Tibial nerve (tissue), 4 donors: ENCODE data around the gene CEP290. TPM values are rescaled to one million over a fixed set of nuclear protein-coding genes. Genes with fewer than 3 reads are reported as not detected.

Experiments
- DNase-seq, 2 donors: peaks; one replicate each; pipeline ENCODE4 v3.0.0-alpha.2; 2019; ENCODE audit warnings: low spot score in 2 of 2
- H3K27ac ChIP-seq, 4 donors: fragments of 200-600 bp; sonication (generic) in 3 of 4; one replicate each; pipeline ENCODE4 v1.5.1; 2017 to 2019; ENCODE audit warnings: mild to moderate bottlenecking in 1 of 4
- H3K27me3 ChIP-seq, 2 donors: fragments of 200-600 bp; sonication (generic) in 1 of 2; one replicate each; pipeline versions ENCODE4 v1.5.1 to v1.6.0; 2017 to 2019
- H3K36me3 ChIP-seq, 3 donors: fragments of 200-600 bp; sonication (generic); one replicate each; pipeline ENCODE4 v1.5.1; 2018 to 2019
- H3K4me1 ChIP-seq, 4 donors: fragments of 200-600 bp; sonication (generic) in 3 of 4; one replicate each; pipeline ENCODE4 v1.5.1; 2017 to 2019
- H3K4me3 ChIP-seq, 4 donors: fragments of 200-600 bp; sonication (generic) in 3 of 4; one replicate each; pipeline ENCODE4 v1.5.1; 2017 to 2019; ENCODE audit warnings: mild to moderate bottlenecking in 1 of 4, moderate library complexity in 1 of 4
- H3K9me3 ChIP-seq, 4 donors: fragments of 200-600 bp; sonication (generic) in 3 of 4; one replicate each; pipeline ENCODE4 v1.5.1; 2017 to 2019
- CTCF ChIP-seq, 5 experiments: fragments of 200-600 bp in 3 of 5; fragments of 450-650 bp in 2 of 5; sonication (generic) in 3 of 5; IDR thresholded peaks; one replicate each; pipeline ENCODE4 v1.5.1; 2016 to 2019; ENCODE audit warnings: antibody characterized with exemption in 5 of 5, mild to moderate bottlenecking in 3 of 5, moderate library complexity in 2 of 5
- EP300 ChIP-seq, 2 donors: sonication (generic); formaldehyde crosslinking; IDR thresholded peaks; one replicate each; pipeline ENCODE4 v1.6.1; 2017; ENCODE audit warnings: antibody characterized with exemption in 2 of 2, mild to moderate bottlenecking in 1 of 2
- POLR2A ChIP-seq, 2 donors: fragments of 450-650 bp; IDR thresholded peaks; one replicate each; pipeline ENCODE4 v1.6.1; 2017; ENCODE audit warnings: antibody characterized with exemption in 2 of 2, mild to moderate bottlenecking in 2 of 2, moderate library complexity in 2 of 2
- WGBS, 2 donors: methylation state at CpG; one replicate each; pipeline ENCODE4 v1.1.5; 2018; 5-methylcytosine and 5-hydroxymethylcytosine counted together
- total RNA-seq, 4 donors: library from RNA; depleted of rRNA; stranded (reverse); fragments of >200 nt; gene quantifications; one replicate each; pipeline ENCODE4 v1.1.0, GENCODE V29; 2016

Gene CEP290, protein sequence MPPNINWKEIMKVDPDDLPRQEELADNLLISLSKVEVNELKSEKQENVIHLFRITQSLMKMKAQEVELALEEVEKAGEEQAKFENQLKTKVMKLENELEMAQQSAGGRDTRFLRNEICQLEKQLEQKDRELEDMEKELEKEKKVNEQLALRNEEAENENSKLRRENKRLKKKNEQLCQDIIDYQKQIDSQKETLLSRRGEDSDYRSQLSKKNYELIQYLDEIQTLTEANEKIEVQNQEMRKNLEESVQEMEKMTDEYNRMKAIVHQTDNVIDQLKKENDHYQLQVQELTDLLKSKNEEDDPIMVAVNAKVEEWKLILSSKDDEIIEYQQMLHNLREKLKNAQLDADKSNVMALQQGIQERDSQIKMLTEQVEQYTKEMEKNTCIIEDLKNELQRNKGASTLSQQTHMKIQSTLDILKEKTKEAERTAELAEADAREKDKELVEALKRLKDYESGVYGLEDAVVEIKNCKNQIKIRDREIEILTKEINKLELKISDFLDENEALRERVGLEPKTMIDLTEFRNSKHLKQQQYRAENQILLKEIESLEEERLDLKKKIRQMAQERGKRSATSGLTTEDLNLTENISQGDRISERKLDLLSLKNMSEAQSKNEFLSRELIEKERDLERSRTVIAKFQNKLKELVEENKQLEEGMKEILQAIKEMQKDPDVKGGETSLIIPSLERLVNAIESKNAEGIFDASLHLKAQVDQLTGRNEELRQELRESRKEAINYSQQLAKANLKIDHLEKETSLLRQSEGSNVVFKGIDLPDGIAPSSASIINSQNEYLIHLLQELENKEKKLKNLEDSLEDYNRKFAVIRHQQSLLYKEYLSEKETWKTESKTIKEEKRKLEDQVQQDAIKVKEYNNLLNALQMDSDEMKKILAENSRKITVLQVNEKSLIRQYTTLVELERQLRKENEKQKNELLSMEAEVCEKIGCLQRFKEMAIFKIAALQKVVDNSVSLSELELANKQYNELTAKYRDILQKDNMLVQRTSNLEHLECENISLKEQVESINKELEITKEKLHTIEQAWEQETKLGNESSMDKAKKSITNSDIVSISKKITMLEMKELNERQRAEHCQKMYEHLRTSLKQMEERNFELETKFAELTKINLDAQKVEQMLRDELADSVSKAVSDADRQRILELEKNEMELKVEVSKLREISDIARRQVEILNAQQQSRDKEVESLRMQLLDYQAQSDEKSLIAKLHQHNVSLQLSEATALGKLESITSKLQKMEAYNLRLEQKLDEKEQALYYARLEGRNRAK (N-terminal part only)
- 10 to 100 TPM; 34.3 to 43.7 (median 38.3) TPM for total RNA-seq

GRCh38 chr12:88141774-88142609 lies at the start of gene CEP290, which contains the start of gene TMTC3:
CEP290 (minus strand) TSS chr12:88142088; CDS start chr12:88141307, 781 bp downstream.
TMTC3 (plus strand) TSS chr12:88142307; CDS start chr12:88148316, 6,009 bp downstream.
- peak; percentile 85 to 95 for DNase-seq
- peak within 1 kb of the TSS; percentile 80 to 98 (median 90) for H3K4me3 ChIP-seq
- peaks cover 0 to 3% (median 0%) of the 10 kb centered on the region in 3 donors for H3K36me3 ChIP-seq
- H3K9me3 ChIP-seq = no peaks in the 10 kb centered on the region
- no peaks in the 10 kb centered on the region for H3K27me3 ChIP-seq
- TF ChIP-seq CTCF (IDR thresholded peaks at IDR 0.05) = peak in 1 of 5 experiments; percentile 32
- TF ChIP-seq POLR2A (IDR thresholded peaks at IDR 0.05) = peak; percentile 19 to 74
- peak in 1 of 2 donors; percentile 93 for TF ChIP-seq EP300 (IDR thresholded peaks at IDR 0.05)
- H3K27ac ChIP-seq = peak within 1 kb of the TSS; percentile 51 to 87 (median 82)
- 0% methylated on average over 30 to 34 of the region's 49 CpGs for WGBS, 2 donors
- H3K4me1 ChIP-seq = peaks cover 0 to 38% (median 5%) of the 10 kb centered on the region in 4 donors

GRCh38 chr12:88188180-88188579 lies 46.3 kb upstream of the CEP290 start:
- H3K4me3 ChIP-seq = no peak overlapping the region
- peaks cover 0 to 2% (median 0%) of the 10 kb centered on the region in 4 donors for H3K9me3 ChIP-seq
- no peaks in the 10 kb centered on the region for H3K27me3 ChIP-seq
- 88 to 89% methylated on average over 1 of the region's 1 CpG for WGBS, 2 donors
- peaks cover 0 to 23% (median 0%) of the 10 kb centered on the region in 3 donors for H3K36me3 ChIP-seq
- H3K4me1 ChIP-seq = no peaks in the 10 kb centered on the region
- DNase-seq = no peak
- TF ChIP-seq POLR2A (IDR thresholded peaks at IDR 0.05) (no peak), EP300 (IDR thresholded peaks at IDR 0.05) (no peak), CTCF (IDR thresholded peaks at IDR 0.05) (no peak)
- no peak overlapping the region for H3K27ac ChIP-seq

- no peak for DNase-seq
- Histone ChIP-seq H3K27me3 (no peaks in the 10 kb centered on the region), H3K9me3 (peaks cover 0 to 2% (median 0%) of the 10 kb centered on the region in 4 donors), H3K27ac (no peak overlapping the region), H3K36me3 (peaks cover 0 to 30% (median 0%) of the 10 kb centered on the region in 3 donors), H3K4me3 (no peak overlapping the region), H3K4me1 (no peaks in the 10 kb centered on the region)
- no peak for TF ChIP-seq POLR2A (IDR thresholded peaks at IDR 0.05)
- TF ChIP-seq EP300 (IDR thresholded peaks at IDR 0.05) = no peak
- no peak for TF ChIP-seq CTCF (IDR thresholded peaks at IDR 0.05)
- 88 to 93% methylated on average over 2 of the region's 2 CpGs for WGBS, 2 donors
Observed at GRCh38 chr12:88187571-88187970, 45.7 kb upstream of the CEP290 start.

GRCh38 chr12:88185988-88186387 lies 44.1 kb upstream of the CEP290 start:
- Histone ChIP-seq H3K27me3 (no peaks in the 10 kb centered on the region), H3K4me1 (no peaks in the 10 kb centered on the region), H3K9me3 (peaks cover 0 to 2% (median 0%) of the 10 kb centered on the region in 4 donors), H3K27ac (no peak overlapping the region), H3K36me3 (peaks cover 0 to 45% (median 0%) of the 10 kb centered on the region in 3 donors), H3K4me3 (no peak overlapping the region)
- TF ChIP-seq EP300 (IDR thresholded peaks at IDR 0.05) = no peak
- no peak for DNase-seq
